ENCODE results near the gene RAB32.

RAB32 gene

DNA sequence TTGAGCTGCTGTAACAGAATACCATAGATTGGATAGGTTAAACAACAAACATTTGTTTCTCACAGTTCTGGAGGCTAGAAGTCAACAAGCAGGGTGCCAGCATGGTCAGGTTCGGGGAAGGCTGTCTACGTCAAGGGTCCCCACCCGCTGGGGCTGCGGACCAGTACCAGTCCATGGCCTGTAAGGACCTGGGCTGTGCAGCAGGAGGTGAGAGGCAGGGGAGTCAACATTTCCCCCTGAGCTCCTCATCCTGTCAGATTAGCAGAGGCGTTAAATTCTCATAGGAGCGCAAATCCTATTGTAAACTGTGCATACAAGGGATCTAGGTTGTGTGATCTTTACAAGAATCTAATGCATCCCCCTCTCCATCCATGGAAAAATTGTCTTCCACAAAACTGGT lies 58.9 kb downstream of the RAB32 start:
- TF ChIP-seq, protein P1, sequence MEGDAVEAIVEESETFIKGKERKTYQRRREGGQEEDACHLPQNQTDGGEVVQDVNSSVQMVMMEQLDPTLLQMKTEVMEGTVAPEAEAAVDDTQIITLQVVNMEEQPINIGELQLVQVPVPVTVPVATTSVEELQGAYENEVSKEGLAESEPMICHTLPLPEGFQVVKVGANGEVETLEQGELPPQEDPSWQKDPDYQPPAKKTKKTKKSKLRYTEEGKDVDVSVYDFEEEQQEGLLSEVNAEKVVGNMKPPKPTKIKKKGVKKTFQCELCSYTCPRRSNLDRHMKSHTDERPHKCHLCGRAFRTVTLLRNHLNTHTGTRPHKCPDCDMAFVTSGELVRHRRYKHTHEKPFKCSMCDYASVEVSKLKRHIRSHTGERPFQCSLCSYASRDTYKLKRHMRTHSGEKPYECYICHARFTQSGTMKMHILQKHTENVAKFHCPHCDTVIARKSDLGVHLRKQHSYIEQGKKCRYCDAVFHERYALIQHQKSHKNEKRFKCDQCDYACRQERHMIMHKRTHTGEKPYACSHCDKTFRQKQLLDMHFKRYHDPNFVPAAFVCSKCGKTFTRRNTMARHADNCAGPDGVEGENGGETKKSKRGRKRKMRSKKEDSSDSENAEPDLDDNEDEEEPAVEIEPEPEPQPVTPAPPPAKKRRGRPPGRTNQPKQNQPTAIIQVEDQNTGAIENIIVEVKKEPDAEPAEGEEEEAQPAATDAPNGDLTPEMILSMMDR (conservative IDR thresholded peaks at IDR 0.05; ENCODE audit: low read depth): no peak
- ChIA-PET POLR2A (ENCODE audit: low non-redundant PET) (no interaction called here), CTCF (no interaction called here)
- no peak for DNase-seq (ENCODE audit: low spot score)
- no peak overlapping the region for H3K27ac ChIP-seq

Data from RWPE1 (cell line).